Measurements from ENCODE around the gene WDR74.
"Not testable (repeated sequence)": the region's sequence is repeated elsewhere in the genome, so short reads cannot be mapped to it uniquely, and the experiment has no call there.

WDR74 gene

DNA sequence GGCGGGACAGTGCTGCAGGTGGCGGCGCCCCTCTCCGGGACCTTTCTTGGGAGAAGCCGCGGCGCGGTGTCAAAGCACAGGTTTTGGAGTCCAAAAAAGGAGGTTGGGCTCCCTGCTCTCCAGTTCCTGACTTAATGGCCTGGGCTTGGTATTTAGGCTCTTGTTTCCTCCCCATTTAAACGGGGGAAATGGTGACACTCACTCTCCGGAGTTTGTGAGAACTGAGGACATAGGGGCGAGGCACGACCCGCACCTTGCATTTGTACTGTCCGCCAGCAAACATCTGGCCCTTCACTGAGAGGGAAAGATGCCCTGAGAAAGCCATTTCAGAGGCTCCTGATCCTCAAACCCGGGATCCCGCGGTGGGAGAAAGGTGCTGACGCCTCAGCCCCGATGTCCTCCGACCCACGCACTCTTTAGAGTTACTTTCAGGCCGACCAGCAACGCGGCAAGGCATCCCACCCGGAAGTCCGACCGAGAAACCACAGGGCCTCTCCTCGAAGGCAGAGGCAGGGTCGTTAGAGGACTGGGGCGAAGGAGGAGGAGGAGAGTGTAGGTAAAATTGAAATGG is 2.9 kb upstream of the WDR74 start:
- DNase-seq (ENCODE audit: insufficient read length, low spot score) (no peak), FAIRE-seq (no peak)
- TF ChIP-seq POLR2A (IDR thresholded peaks at IDR 0.05; ENCODE audit: low read depth, low read length) = no peak
- TF ChIP-seq SPI1 (IDR thresholded peaks at IDR 0.05; ENCODE audit: low read depth, low read length) = no peak
- TF ChIP-seq TAF1 (IDR thresholded peaks at IDR 0.05; ENCODE audit: low read depth, low read length) = peak; percentile 41; the same call in 1 of the 2 replicates
- no peak for TF ChIP-seq POLR2AphosphoS5 (IDR thresholded peaks at IDR 0.05; ENCODE audit: low read depth, low read length)
- no peak for TF ChIP-seq PAX5 (IDR thresholded peaks at IDR 0.05; ENCODE audit: insufficient read depth, low read length, severe bottlenecking)

DNA sequence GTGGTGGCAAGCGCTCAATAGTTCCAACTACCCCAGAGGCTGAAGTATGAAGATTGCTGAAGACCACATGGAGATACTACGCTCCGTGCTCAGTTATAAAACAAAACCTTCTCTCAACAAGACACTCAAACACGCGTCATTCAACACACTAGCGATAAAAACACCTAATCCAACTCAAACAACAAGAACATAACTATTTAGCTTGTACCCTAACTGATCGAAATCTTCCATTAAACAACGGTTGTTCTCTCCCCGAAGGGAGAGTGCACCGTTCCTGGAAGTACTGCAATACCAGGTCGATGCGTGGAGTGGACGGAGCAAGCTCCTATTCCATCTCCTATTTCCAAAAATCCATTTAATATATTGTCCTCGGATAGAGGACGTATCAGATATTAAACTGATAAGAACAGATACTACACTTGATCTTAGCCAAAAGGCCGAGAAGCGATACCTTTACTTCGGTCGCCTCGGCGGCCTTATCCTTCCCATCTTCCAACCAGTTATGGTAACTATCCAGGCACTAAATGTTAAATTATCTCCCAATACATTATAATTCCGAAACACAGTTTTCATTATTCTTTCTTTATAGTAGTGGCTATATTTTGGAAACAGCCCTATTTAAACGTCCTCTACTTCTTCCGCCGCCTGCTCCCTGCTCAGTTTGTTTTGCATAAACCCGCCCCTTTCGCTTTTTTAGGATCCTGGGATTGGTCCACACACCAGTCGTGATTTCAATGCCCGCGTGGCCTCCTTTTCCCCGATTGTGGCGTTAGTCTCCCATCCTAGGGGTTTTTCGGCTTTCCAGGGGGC is 2.2 kb upstream of the WDR74 start:
- peak; percentile 100 for FAIRE-seq
- peak; percentile 99 for TF ChIP-seq POU2F2 (IDR thresholded peaks at IDR 0.05; ENCODE audit: low read depth, low read length)
- no peak; the same call in 1 of the 2 replicates for TF ChIP-seq SPI1 (IDR thresholded peaks at IDR 0.05; ENCODE audit: low read depth, low read length)
- peak; percentile 100 for TF ChIP-seq POLR2AphosphoS5 (IDR thresholded peaks at IDR 0.05; ENCODE audit: low read depth, low read length)
- TF ChIP-seq TAF1 (IDR thresholded peaks at IDR 0.05; ENCODE audit: low read depth, low read length) = peak; percentile 88
- peak; percentile 2 for TF ChIP-seq PAX5 (IDR thresholded peaks at IDR 0.05; ENCODE audit: insufficient read depth, low read length, severe bottlenecking)
- peak; percentile 100 for TF ChIP-seq POLR2A (IDR thresholded peaks at IDR 0.05; ENCODE audit: low read depth, low read length)
- peak; percentile 71 for DNase-seq (ENCODE audit: insufficient read length, low spot score)

DNA sequence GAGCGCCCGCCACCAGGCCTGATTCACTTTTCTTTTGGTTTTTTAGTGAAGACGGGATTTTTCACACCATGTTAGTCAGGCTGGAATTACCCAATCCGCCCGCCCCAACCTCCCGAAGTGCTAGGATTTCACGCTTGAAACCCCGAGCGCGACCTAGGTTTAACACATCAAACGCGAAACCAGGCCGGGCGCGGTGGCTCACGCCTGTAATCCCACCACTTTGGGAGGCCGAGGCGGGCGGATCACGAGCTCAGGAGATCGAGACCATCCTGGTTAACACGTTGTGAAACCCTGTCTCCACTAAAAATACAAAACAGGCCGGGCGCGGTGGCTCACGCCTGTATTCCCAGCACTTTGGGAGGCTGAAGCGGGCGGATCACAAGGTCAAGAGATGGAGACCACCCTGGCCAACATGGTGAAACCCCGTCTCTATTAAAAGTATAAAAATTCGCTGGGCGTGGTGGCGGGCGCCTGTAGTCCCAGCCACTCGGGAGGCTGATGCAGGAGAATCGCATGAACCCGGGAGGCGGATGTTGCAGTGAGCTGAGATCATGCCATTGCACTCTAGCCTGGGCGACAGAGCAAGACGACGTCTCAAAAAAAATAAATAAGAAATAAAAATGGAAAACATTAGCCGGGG is 1.5 kb upstream of the WDR74 start:
- not testable (repeated sequence) for FAIRE-seq; DNase-seq (ENCODE audit: insufficient read length, low spot score)
- peak; percentile 80 for TF ChIP-seq PAX5 (IDR thresholded peaks at IDR 0.05; ENCODE audit: insufficient read depth, low read length, severe bottlenecking)

DNA sequence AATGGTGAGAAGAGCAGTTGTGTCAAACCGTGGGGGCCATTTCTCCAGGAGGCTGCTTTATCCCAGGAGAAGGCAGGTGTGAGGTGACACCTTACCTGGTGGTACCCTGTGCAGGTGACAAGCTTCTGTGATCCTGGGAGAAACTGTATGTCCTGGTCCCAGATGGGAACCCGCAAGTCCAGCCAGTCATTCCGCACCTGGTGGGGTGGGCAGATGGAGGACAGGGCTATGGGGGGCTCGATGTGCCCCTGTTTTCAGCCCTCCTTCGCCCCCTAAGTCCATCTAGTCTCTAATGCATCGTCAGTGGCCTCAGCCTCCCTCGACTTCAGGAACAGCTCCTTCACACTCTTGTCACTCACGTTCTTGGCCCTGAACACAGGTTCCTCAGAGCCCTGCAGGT is 4.1 kb downstream of the WDR74 start:
- FAIRE-seq = no peak
- TF ChIP-seq POU2F2 (IDR thresholded peaks at IDR 0.05; ENCODE audit: low read depth, low read length) = no peak
- no peak for TF ChIP-seq PAX5 (IDR thresholded peaks at IDR 0.05; ENCODE audit: insufficient read depth, low read length, severe bottlenecking)
- no peak for TF ChIP-seq POLR2A (IDR thresholded peaks at IDR 0.05; ENCODE audit: low read depth, low read length)

DNA sequence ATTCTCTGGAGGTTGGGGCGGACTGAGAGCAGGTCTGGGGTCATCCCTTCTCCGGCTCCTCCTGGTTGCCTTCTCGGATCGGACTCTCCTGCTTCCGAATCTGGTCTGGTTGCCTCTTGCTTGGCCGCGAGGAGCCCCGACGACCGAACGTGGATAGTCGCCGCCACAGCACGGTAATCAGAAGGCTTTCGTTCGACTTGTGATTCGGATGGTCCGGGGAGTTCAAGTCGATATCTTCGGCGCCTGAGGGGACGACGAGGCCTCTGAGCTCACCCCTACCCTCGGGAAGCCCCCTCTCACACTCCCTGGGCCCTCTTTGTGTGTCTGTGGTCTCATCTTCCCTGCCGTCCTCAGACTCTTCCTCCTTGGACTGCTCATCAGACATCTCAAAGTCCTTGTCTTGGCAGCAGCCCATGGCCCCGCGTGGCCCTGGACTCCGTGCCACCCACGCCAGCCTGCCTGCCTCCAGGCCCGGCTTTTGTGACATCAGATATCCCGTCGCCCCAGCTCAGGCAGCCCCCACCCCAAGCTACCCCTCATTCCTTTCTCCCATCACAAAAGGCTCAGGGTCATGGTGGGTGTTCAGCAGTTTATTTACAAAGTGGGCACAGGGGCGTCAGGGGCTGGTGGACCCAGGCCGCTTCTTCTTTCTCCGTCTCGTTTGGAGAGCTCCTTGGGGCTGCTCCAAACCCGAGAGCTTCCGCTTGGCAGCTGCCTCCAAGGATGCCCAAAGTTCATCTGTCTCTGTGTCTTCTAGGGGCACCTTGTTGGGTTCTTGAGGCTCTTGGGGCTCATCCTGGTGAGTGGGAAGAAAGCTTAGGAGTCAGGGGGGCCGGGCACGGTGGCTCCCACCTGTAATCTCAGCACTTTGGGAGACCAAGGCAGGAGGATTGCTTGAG is 6.8 kb downstream of the WDR74 start, which contains the start of gene TEX54:
TEX54 (minus strand) TSS at position 506 of the 899 bp plus-strand sequence.
- FAIRE-seq = no peak
- DNase-seq (ENCODE audit: insufficient read length, low spot score) = no peak
- TF ChIP-seq POLR2A (IDR thresholded peaks at IDR 0.05; ENCODE audit: low read depth, low read length) (no peak), POU2F2 (IDR thresholded peaks at IDR 0.05; ENCODE audit: low read depth, low read length) (peak; percentile 27; the same call in 1 of the 2 replicates), POLR2AphosphoS5 (IDR thresholded peaks at IDR 0.05; ENCODE audit: low read depth, low read length) (peak; percentile 81), PAX5 (IDR thresholded peaks at IDR 0.05; ENCODE audit: insufficient read depth, low read length, severe bottlenecking) (no peak), SPI1 (IDR thresholded peaks at IDR 0.05; ENCODE audit: low read depth, low read length) (no peak), TAF1 (IDR thresholded peaks at IDR 0.05; ENCODE audit: low read depth, low read length) (0 out of 2 replicates have a peak, but pooled peaks have one; percentile 13)

More for the DNA sequence above, 4.1 kb downstream of the WDR74 start:
- DNase-seq (ENCODE audit: insufficient read length, low spot score) = no peak

DNA sequence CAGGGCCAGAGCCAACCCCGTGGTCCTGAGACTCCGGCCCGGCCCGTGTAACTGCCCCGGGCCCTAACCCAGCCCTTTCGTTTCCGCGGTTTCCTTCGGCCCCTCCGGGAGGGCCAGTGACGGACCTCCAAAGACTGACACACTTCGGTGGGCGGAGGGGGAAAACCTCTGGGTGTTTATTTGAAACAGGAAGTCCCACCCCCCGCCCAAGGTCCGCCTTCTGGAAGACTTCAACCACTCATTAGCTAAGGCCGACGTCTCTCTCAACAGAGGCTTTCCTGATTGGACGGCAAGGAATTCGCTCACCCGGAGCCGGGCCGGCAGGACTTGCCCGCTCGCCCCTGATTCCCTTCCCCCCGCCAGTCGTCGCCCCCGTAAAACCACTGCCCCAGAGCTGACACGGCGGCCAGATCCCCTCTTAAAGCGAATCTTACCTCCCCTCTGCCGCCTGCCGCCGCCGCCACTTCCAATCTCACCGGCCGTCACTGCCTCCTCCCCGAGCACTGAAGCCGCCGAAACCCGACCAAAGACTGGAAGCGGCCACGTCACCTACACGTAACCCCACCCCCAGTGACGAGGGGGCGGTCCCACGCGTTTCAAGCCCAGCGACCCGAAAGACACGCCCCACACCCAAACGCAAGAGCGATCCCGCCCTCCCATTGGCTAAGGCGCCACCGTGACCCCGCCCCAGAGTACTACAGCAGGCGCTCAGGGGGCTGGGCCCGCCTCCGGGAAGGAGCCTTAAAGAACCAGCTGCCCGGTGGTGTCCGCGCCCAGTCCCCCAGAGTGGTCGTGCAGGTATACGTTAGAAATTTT is 7.7 kb downstream of the WDR74 start, which contains the start of gene STX5:
STX5 (minus strand) TSS at position 532 of the 816 bp plus-strand sequence. CDS start 808 bp downstream, outside the sequence.
- FAIRE-seq (peak; percentile 92), DNase-seq (ENCODE audit: insufficient read length, low spot score) (peak; percentile 94)
- TF ChIP-seq PAX5 (IDR thresholded peaks at IDR 0.05; ENCODE audit: insufficient read depth, low read length, severe bottlenecking) (peak; percentile 33), TAF1 (IDR thresholded peaks at IDR 0.05; ENCODE audit: low read depth, low read length) (peak; percentile 86), POU2F2 (IDR thresholded peaks at IDR 0.05; ENCODE audit: low read depth, low read length) (no peak), POLR2AphosphoS5 (IDR thresholded peaks at IDR 0.05; ENCODE audit: low read depth, low read length) (no peak; the same call in 1 of the 2 replicates), SPI1 (IDR thresholded peaks at IDR 0.05; ENCODE audit: low read depth, low read length) (peak; percentile 63), POLR2A (IDR thresholded peaks at IDR 0.05; ENCODE audit: low read depth, low read length) (peak; percentile 86)

DNA sequence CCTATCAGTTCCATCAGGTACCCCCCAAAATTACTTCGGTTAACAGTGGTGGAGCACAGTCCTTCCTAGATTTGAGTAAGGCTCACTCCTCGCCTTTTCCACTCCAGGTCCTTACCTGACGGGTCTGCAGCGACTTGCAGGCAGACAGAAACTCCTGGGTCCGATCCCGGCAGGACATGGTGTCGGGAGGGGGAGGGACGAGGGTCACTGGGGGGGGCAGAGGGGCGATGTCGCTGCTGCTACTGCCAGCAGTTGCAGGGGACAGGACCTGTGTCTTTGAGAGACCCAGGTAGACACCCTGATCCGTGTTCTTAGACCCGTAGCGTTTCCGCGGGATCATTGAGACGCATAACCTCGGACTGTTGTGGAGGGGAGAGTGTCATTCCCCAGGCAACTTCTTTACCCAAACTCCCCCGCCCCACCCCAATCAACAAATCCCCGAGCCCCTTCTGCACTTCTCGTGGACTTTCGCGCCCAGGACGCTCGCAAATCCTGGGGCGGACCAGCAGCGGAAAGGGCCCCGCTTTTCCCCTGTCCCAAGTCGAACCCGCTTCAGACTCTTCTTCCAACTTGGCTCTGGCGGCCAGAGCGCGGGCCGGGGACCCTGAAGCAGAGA is 8.4 kb downstream of the WDR74 start:
- no peak for TF ChIP-seq POLR2A (IDR thresholded peaks at IDR 0.05; ENCODE audit: low read depth, low read length)
- 0 out of 2 replicates have a peak, but pooled peaks have one; percentile 32 for TF ChIP-seq POLR2AphosphoS5 (IDR thresholded peaks at IDR 0.05; ENCODE audit: low read depth, low read length)
- FAIRE-seq = no peak
- no peak for DNase-seq (ENCODE audit: insufficient read length, low spot score)

DNA sequence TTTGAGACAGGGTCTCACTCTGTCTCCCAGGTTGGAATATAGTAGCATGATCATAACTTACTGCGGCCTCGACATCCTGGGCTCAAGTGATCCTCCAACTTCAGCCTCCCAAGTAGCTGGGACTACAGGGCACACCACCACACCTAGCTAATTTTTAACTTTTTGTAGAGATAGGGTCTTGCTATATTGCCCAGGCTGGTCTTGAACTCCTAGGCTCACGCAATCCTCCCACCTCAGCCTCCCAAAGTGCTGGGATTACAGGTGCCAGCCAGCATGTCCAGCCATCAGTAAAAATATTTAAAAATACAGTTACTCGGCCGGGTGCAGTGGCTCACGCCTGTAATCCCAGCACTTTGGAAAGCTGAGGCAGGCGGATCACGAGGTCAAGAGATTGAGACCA is 11.3 kb downstream of the WDR74 start:
- not testable (repeated sequence) for FAIRE-seq; DNase-seq (ENCODE audit: insufficient read length, low spot score)

Data from GM12891 (cell line).